NCI-H2171 treated with DMSO at 0.1 percent for 48 hours (cell line): ENCODE measurements around the gene GNG8.
"Not testable (repeated sequence)": the region's sequence is repeated elsewhere in the genome, so short reads cannot be mapped to it uniquely, and the experiment has no call there.

ENCODE experiments used
- DNase-seq: peaks from one replicate; lab custom pipeline; 2025; lab: John Stamatoyannopoulos, UW

Gene GNG8

GRCh38 chr19:46646402-46646801 lies 10.4 kb upstream of the GNG8 start:
- no peak for DNase-seq

GRCh38 chr19:46644720-46645119 lies 8.7 kb upstream of the GNG8 start:
- no peak for DNase-seq

DNA sequence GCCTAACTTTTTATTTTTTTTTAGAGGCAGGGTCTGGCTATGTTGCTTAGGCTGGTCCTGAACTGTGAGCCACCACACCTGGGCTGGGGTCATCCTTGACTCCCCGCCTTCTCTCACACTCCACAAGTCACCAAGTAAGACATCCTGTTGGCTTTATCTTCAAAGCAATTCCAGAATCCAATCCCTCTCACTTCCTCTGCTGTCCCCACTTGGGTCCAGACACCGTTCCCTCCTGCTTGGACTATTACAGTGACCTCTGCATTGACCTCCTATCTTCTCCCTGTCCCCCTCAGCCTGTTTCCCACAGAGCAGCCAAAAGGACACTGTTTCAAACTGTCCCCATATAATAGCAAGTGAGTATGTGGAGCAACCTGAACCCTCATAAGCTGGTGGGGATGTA lies 4.7 kb upstream of the GNG8 start:
- no peak for DNase-seq

GRCh38 chr19:46639358-46640182 lies 3.6 kb upstream of the GNG8 start:
- DNase-seq = no peak

- no peak for DNase-seq
These were observed 1.2 kb upstream of the GNG8 start for GRCh38 chr19:46637224-46637623.

- peak; percentile 97 for DNase-seq
These were observed 1.3 kb downstream of the GNG8 start for GRCh38 chr19:46634656-46635218.

DNA sequence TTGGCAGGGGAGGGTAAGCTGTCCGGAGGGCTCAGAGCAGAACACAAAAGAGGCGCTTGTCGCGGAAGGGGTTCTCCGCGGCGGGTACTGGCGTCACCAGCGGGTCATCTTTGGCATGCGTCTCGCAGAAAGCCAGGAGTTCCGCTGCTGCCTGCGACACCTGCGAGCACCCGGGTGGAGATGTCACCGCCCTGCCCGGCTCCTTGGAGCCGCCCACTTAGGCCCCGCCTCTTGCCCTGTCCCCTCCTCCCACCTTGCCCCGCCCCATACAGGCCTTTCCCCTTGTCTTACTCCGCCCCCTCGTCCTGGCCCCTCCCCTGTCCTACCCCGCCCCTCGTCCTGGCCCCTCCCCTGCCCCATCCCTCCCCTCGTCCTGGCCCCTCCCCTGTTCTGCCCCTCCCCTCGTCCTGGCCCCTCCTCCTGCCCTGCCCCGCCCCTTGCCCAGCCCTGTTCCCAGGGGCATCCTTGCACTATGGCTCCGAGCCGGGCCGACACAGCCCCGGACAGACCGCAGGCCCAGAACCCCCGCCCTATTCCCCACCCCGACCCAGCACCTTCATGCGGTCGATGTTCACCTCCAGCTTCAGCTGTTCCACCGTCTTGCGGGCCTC lies 1.9 kb downstream of the GNG8 start:
- DNase-seq = peak; percentile 83

- no peak for DNase-seq
These were observed 2.9 kb downstream of the GNG8 start for GRCh38 chr19:46633130-46633529.

GRCh38 chr19:46631481-46631880 lies 4.5 kb downstream of the GNG8 start:
- DNase-seq = peak; percentile 47

DNA sequence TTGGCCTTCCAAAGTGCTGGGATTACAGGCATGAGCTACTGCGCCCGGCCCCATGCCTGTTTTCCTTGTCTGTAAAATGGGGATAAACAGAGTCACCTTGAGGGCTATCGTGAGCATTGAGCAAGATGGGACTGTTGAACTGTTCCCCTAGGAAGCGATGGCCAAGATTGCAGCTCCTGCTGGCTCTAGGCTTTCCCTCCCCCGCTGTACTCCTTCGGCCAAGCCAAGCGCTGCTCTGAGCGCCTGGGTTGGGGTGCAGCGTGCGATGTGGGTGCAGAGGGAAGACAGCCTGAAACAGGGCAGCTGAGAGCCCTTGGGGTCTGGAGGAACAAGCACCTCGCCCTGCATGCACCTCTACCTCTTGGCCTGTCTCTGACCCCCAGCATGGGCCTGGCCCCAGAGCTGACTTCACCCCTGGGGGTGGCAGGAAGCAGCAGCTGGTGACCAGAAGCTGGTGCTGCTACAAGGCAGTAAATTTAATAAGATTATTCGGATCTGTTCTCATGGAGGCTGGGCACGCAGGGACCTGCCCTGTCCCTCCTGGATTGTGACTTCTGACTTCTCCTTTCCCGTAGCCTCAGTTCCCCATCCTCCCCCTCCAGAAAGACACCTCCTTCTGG lies 5.3 kb downstream of the GNG8 start:
- peak; percentile 52 for DNase-seq

DNA sequence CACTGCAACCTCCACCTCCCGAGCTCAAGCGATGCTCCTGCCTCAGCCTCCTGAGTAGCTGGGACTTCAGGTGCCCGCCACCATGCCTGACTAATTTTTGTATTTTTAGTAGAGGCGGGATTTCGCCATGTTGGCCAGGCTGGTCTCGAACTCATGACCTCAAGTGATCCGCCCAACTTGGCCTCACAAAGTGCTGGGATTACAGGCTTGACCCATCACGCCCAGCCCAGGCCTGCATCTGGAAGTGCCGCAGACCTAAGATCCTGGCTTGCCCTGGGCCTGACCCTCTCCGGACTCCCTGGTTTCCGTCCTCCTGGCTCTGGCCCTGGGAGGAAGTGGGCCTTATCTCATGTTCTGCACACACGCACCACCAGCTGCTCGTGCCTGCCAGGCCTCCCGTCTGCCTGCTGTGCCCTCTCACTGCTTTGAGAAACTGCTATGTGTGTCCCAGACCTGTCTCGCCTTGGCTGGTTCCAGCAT lies 6.4 kb downstream of the GNG8 start:
- no peak for DNase-seq

GRCh38 chr19:46628970-46629369 lies 7.0 kb downstream of the GNG8 start:
- DNase-seq = not testable (repeated sequence)

DNA sequence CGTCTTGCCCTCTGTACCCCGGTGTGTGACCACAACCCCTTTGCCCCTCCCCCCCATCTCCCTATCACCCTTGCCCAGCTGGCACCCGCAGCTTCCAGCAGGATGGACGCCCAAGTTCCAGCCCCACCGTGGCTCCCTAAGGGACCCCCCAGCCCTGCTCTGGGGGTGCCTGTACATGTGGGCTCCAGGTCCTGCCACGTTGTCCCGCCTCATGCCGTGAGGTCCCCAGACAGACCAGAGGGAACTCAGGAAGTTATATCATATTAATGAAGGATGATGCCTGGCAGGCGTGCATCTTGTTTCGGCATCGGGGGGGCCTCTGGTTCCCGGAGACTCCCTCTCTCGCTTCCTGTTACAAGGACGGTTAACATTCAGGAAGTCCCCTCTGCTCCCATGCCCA lies 9.6 kb downstream of the GNG8 start:
- DNase-seq = no peak

- no peak for DNase-seq
These were observed 10.3 kb downstream of the GNG8 start for GRCh38 chr19:46625731-46626130.

DNA sequence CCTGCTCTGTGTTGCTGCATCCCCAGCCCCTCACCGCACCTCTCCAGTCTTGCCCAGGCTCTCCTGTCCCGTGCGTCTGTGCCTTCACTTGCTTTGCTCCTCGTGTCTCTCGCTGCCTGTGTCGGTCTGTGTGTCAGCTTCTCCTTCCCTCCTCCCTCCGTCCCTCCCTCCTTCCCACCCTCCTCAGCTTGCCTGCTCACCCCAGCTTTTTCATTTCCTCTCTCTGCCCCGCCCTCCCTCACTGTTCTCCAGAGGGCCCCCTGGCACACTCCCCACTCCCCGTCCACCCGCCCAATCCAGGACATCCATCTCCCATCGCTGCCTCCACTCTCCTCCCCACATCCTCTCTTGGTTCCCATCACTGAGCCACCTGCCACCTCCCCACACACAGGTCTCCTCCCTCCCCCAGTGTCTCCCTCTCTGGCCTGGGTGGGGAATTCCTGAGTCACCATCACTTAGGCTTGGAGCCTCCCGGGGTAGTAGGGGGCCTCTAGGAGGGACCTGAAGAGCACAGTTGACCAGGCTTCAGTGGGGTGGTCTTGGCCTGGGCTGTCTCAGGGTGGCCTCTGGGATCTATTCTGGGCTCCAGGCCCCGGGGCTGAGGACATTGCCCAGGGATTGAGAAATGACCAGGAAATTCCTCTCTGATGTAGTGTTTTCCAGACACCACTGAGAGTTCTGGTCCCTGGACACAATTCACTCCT lies 10.9 kb downstream of the GNG8 start, which contains the start of gene PTGIR:
PTGIR (minus strand) TSS at position 132 of the 704 bp plus-strand sequence. CDS start 864 bp downstream, outside the sequence.
- no peak for DNase-seq

- no peak for DNase-seq
These were observed 12.0 kb downstream of the GNG8 start for GRCh38 chr19:46623915-46624502.

DNA sequence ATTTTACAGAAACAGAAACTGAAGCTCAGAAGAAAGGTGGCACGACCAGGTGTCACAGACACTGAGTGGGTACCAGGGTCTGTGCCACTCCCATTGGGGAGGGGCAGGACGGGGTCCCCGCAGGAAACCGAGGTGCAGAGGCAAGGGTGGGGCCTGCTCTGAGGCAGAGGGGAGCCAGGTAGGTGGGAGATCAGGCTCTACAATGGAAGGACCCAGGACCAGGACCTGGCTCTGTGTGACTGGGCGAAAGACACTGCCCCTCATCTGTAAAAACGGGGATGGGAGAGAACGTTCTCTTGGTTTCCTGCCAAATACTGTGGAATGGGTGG lies 13.9 kb downstream of the GNG8 start:
- DNase-seq = no peak

DNA sequence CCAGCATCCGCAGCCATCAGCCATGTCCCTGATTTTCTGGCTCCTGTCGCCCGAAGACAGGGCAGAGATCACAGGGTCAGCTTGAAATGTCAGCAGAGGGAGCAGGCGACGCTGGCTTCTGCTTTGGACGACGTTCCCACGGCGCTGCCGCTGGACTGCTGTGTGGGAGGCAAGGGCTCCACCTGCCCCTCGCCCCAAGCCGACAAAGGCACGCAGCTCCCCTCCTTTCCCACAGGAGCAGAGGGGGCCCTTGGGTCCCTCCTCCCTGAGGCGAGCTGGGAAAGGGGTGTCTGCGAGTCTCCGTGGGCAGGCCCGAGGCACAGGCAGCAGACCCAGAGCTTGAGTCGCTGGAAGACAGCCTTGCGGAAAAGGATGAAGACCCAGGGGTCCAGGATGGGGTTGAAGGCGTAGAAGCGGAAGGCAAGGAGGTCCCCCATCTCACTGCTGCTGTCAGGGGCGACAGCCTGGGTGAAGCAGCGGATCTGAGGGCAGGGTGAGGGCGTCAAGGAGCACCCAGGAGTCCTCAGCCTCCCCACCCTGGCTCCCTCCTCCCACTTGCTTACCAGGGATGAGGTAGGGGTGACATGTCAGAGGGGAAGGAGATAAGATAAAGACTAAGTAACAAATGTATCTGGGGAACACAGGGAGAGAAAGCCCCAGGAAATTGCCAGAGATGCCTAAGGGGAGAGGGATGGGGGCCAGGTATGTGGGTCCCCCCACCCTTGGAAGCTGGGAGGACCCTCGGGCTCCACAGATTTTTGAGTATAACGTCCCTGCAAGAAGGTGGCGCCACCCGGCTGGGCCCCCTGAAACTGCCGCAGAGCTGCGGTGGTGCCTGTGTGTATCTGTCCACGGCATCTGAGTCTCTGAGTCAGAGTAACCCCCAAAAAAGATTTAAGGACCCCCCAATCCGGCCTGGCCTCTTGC lies 14.5 kb downstream of the GNG8 start:
- no peak for DNase-seq

- no peak for DNase-seq
These were observed 15.3 kb downstream of the GNG8 start for GRCh38 chr19:46620716-46621115.

GRCh38 chr19:46620267-46620666 lies 15.7 kb downstream of the GNG8 start:
- DNase-seq = no peak
